Endothelial cell of hepatic sinusoid (primary cell): ENCODE data around the gene LPP.

Source experiments
- in situ Hi-C: cut with HindIII; loops from 2 replicates; pipeline ENCODE4 v1.10.0; 2017; ENCODE audit warnings: low sequenced_read_pairs

The LPP gene

GRCh38 chr3:188905547-188905946 lies 751.6 kb downstream of the LPP start:
- in situ Hi-C loops, result no loop called here

GRCh38 chr3:188906236-188906635 lies 752.3 kb downstream of the LPP start:
- in situ Hi-C loops, result no loop called here

- in situ Hi-C loops, result no loop called here
Measured at GRCh38 chr3:188908002-188908850, 754.3 kb downstream of the LPP start.

GRCh38 chr3:188911026-188911850 lies 757.3 kb downstream of the LPP start:
- in situ Hi-C loops, result no loop called here

GRCh38 chr3:188913084-188913483 lies 759.1 kb downstream of the LPP start:
- in situ Hi-C loops, result no loop called here

GRCh38 chr3:188914552-188914951 lies 760.6 kb downstream of the LPP start:
- in situ Hi-C loops, result no loop called here

- in situ Hi-C loops, result no loop called here
Measured at GRCh38 chr3:188915127-188915526, 761.2 kb downstream of the LPP start.

GRCh38 chr3:188916934-188917401 lies 763.0 kb downstream of the LPP start:
- in situ Hi-C loops, result no loop called here

- in situ Hi-C loops, result no loop called here
Measured at GRCh38 chr3:188918093-188918492, 764.1 kb downstream of the LPP start.

GRCh38 chr3:188923671-188924070 lies 769.7 kb downstream of the LPP start:
- in situ Hi-C loops, result no loop called here

- in situ Hi-C loops, result no loop called here
Measured at GRCh38 chr3:188925376-188925775, 771.4 kb downstream of the LPP start.

- in situ Hi-C loops, result no loop called here
Measured at GRCh38 chr3:188926111-188926510, 772.2 kb downstream of the LPP start.

- in situ Hi-C loops, result no loop called here
Measured at GRCh38 chr3:188926741-188927511, 773.0 kb downstream of the LPP start.

- in situ Hi-C loops, result no loop called here
Measured at GRCh38 chr3:188927971-188928370, 774.0 kb downstream of the LPP start.

- in situ Hi-C loops, result no loop called here
Measured at GRCh38 chr3:188929137-188929536, 775.2 kb downstream of the LPP start.

GRCh38 chr3:188931036-188931435 lies 777.1 kb downstream of the LPP start:
- in situ Hi-C loops, result no loop called here

- in situ Hi-C loops, result no loop called here
Measured at GRCh38 chr3:188931531-188931930, 777.6 kb downstream of the LPP start.

GRCh38 chr3:188934989-188935388 lies 781.0 kb downstream of the LPP start:
- in situ Hi-C loops, result no loop called here

GRCh38 chr3:188936597-188937107 lies 782.7 kb downstream of the LPP start:
- in situ Hi-C loops, result no loop called here

GRCh38 chr3:188937389-188937788 lies 783.4 kb downstream of the LPP start:
- in situ Hi-C loops, result no loop called here

GRCh38 chr3:188938999-188939398 lies 785.0 kb downstream of the LPP start:
- in situ Hi-C loops, result no loop called here
